PC-3 (cell line): Measurements from ENCODE around the gene UBTF. TPM values are rescaled to one million over a fixed set of nuclear protein-coding genes. Genes with fewer than 3 reads are reported as not detected.

Experiments
- ATAC-seq: fragments of 200-7000 bp; cut with Tn5 transposase; 2 replicates; pipeline ENCODE4 v1.9.1; 2020; ENCODE audit warnings: mild to moderate bottlenecking, moderate library complexity
- BruUV-seq: library from RNA; stranded (reverse); fragments of 400-500 nt; replicated peaks from 2 replicates; lab custom pipeline; 2021; lab: Mats Ljungman, UMichigan
- CTCF ChIA-PET: fragments of 300-600 bp; sonication (Branson Sonifier 250); formaldehyde crosslinking; loops from one replicate; lab custom pipeline; 2022; ENCODE audit warnings: antibody characterized with exemption; lab: Charles Lee
- POLR2A ChIA-PET: fragments of 300-600 bp; sonication (Branson Sonifier 250); formaldehyde crosslinking; loops from one replicate; lab custom pipeline; 2022; ENCODE audit warnings: antibody characterized with exemption; ENCODE audit not compliant: unreplicated experiment; lab: Charles Lee
- DNase-seq: peaks from one replicate; pipeline ENCODE4 v3.0.0-alpha.2; 2015
- H2AFZ ChIP-seq: fragments of 300-600 bp; sonication (generic); 2 replicates; pipeline ENCODE4 v1.6.0; 2016; ENCODE audit warnings: antibody characterized with exemption, low read length
- H3F3A ChIP-seq: fragments of 300-600 bp; sonication (generic); one replicate; pipeline ENCODE4 v1.6.0; 2017; ENCODE audit warnings: antibody characterized with exemption, low read length, control low read depth, mild to moderate bottlenecking; ENCODE audit not compliant: unreplicated experiment
- H3K27ac ChIP-seq: fragments of 300-600 bp; sonication (generic); 2 replicates; pipeline ENCODE4 v1.5.1; 2016; ENCODE audit warnings: mild to moderate bottlenecking, low read length
- H3K27me3 ChIP-seq: fragments of 300-600 bp; sonication (generic); 2 replicates; pipeline ENCODE4 v1.6.1; 2016; ENCODE audit warnings: low read length, mixed read lengths
- H3K36me3 ChIP-seq: fragments of 300-600 bp; sonication (generic); 2 replicates; pipeline ENCODE4 v1.6.1; 2016; ENCODE audit warnings: low read depth, mixed run types, low read length, mixed read lengths
- H3K4me1 ChIP-seq: fragments of 300-600 bp; sonication (generic); 2 replicates; pipeline ENCODE4 v1.5.1; 2016; ENCODE audit warnings: low read length; ENCODE audit not compliant: insufficient read depth
- H3K4me2 ChIP-seq: fragments of 300-600 bp; sonication (generic); 2 replicates; pipeline ENCODE4 v1.6.0; 2016; ENCODE audit warnings: low read length
- H3K4me3 ChIP-seq: fragments of 300-600 bp; sonication (generic); 2 replicates; pipeline ENCODE4 v1.5.1; 2016; ENCODE audit warnings: mild to moderate bottlenecking, low read length, mixed read lengths
- H3K79me2 ChIP-seq: fragments of 300-600 bp; sonication (generic); 2 replicates; pipeline ENCODE4 v1.6.1; 2017; ENCODE audit warnings: low read length, mixed read lengths
- H3K9ac ChIP-seq: fragments of 300-600 bp; sonication (generic); 2 replicates; pipeline ENCODE4 v1.6.0; 2016; ENCODE audit warnings: mild to moderate bottlenecking, low read length
- H3K9me2 ChIP-seq: fragments of 300-600 bp; sonication (generic); replicated peaks from 2 replicates; pipeline ENCODE4 v1.6.1; 2016; ENCODE audit warnings: mixed run types, low read length, mixed read lengths
- H3K9me3 ChIP-seq: fragments of 300-600 bp; sonication (generic); 2 replicates; pipeline ENCODE4 v1.6.1; 2016; ENCODE audit warnings: low read length, mixed read lengths
- H4K20me1 ChIP-seq: fragments of 300-600 bp; sonication (generic); 2 replicates; pipeline ENCODE4 v1.6.1; 2016; ENCODE audit warnings: low read length, mixed read lengths
- CTCF ChIP-seq: fragments of 300-600 bp; sonication (generic); conservative IDR thresholded peaks from 2 replicates; pipeline ENCODE4 v1.5.1; 2017; ENCODE audit warnings: antibody characterized with exemption, low read depth, mild to moderate bottlenecking, low read length
- EZH2 ChIP-seq: fragments of 300-600 bp; sonication (generic); IDR thresholded peaks from one replicate; pipeline ENCODE4 v1.6.1; 2017; ENCODE audit warnings: antibody characterized with exemption, mild to moderate bottlenecking, low read length; ENCODE audit not compliant: unreplicated experiment
- EZH2phosphoT487 ChIP-seq: fragments of 300-600 bp; sonication (generic); IDR thresholded peaks from 2 replicates; pipeline ENCODE4 v1.6.1; 2018; ENCODE audit warnings: mild to moderate bottlenecking, antibody characterized with exemption, low read length, borderline replicate concordance
- intact Hi-C: fragments of 100-400 bp; cut with micrococcal nuclease; formaldehyde crosslinking; loops from 2 replicates; pipeline ENCODE4 v1.9.0; 2023
- total RNA-seq: library from RNA; depleted of rRNA; stranded (reverse); fragments of >200 nt; gene quantifications from 2 replicates; pipeline ENCODE4 v1.2.3, GENCODE V29; 2014

The UBTF gene
- total RNA-seq, 1 experiment from 2014 or later = 139 TPM

GRCh38 chr17:44218344-44219107 is 949 bp downstream of the UBTF start:
- no TSS peak for BruUV-seq
- no peaks in the 10 kb centered on the region for H3K9me2 ChIP-seq
- ChIA-PET POLR2A (interaction anchor here (0.6 to 1.6 kb wide), 7 partner anchors 30 to 1170 kb away, joined by 3 to 15 read pairs (median 7); no protein-coding TSS in a partner anchor), CTCF (interaction anchor here (0.6 to 1.2 kb wide), 11 partner anchors 9 to 326 kb away, joined by 3 to 6 read pairs (median 5); partner anchors contain the start of gene TMUB2)
- intact Hi-C loops = loop anchor here (1.0 kb wide), 1 partner anchor 106 kb away; the partner anchor contains the start of gene SLC25A39
- no peaks in the 10 kb centered on the region for H3K9me3 ChIP-seq
- peaks cover 6% of the 10 kb centered on the region for H3F3A ChIP-seq
- peak overlapping the region; percentile 97 for H3K9ac ChIP-seq
- no peaks in the 10 kb centered on the region for H4K20me1 ChIP-seq
- TF ChIP-seq EZH2 (no peak), EZH2phosphoT487 (peak; percentile 47; the same call in 1 of the 2 replicates), CTCF (peak; percentile 76)
- peak overlapping the region; percentile 73 for H3K4me3 ChIP-seq
- peaks cover 37% of the 10 kb centered on the region for H3K36me3 ChIP-seq
- peak overlapping the region; percentile 44 for H2AFZ ChIP-seq
- H3K79me2 ChIP-seq = peaks cover 62% of the 10 kb centered on the region
- H3K27me3 ChIP-seq = no peaks in the 10 kb centered on the region
- peak overlapping the region; percentile 93 for H3K4me2 ChIP-seq
- DNase-seq (peak; percentile 97), ATAC-seq (peak; percentile 10)
- peak overlapping the region; percentile 71 for H3K27ac ChIP-seq
- H3K4me1 ChIP-seq = peaks cover 32% of the 10 kb centered on the region

GRCh38 chr17:44217738-44218343 is 1.6 kb downstream of the UBTF start:
- intact Hi-C loops = loop anchor here (1.0 kb wide), 1 partner anchor 106 kb away; the partner anchor contains the start of gene SLC25A39
- H3K9me3 ChIP-seq = no peaks in the 10 kb centered on the region
- peaks cover 61% of the 10 kb centered on the region for H3K79me2 ChIP-seq
- CTCF ChIA-PET = interaction anchor here (0.6 to 1.1 kb wide), 8 partner anchors 8 to 326 kb away, joined by 3 to 6 read pairs (median 5); no protein-coding TSS in a partner anchor
- H4K20me1 ChIP-seq = no peaks in the 10 kb centered on the region
- H3F3A ChIP-seq = no peaks in the 10 kb centered on the region
- H3K36me3 ChIP-seq = peaks cover 41% of the 10 kb centered on the region
- TF ChIP-seq CTCF (no peak), EZH2 (no peak), EZH2phosphoT487 (no peak)
- peak overlapping the region; percentile 73 for H3K4me3 ChIP-seq
- POLR2A ChIA-PET = interaction anchor here (0.6 to 1.6 kb wide), 6 partner anchors 29 to 1171 kb away, joined by 3 to 15 read pairs (median 8); no protein-coding TSS in a partner anchor
- ATAC-seq (no peak), DNase-seq (no peak)
- peak overlapping the region; percentile 97 for H3K9ac ChIP-seq
- peak overlapping the region; percentile 39 for H3K27ac ChIP-seq
- H2AFZ ChIP-seq = peak overlapping the region; percentile 44
- peaks cover 25% of the 10 kb centered on the region for H3K4me1 ChIP-seq
- H3K9me2 ChIP-seq = no peaks in the 10 kb centered on the region
- peak overlapping the region; percentile 93 for H3K4me2 ChIP-seq
- BruUV-seq = no TSS peak
- no peaks in the 10 kb centered on the region for H3K27me3 ChIP-seq
